ENCODE data around the gene JOSD1.

GRCh38 chr22:38719196-38719595 is 18.5 kb upstream of the JOSD1 start:
- TF ChIP-seq FOXM1 (IDR thresholded peaks at IDR 0.05; ENCODE audit: borderline replicate concordance), result no peak
- TF ChIP-seq FOXA1 (IDR thresholded peaks at IDR 0.05), result no peak
- no peak for TF ChIP-seq ZNF384 (IDR thresholded peaks at IDR 0.05)
- no peak for TF ChIP-seq NFRKB (IDR thresholded peaks at IDR 0.05)
- TF ChIP-seq FOXK2 (IDR thresholded peaks at IDR 0.05), result no peak
- no peak for TF ChIP-seq ARNT (IDR thresholded peaks at IDR 0.05)
- no peak for TF ChIP-seq BHLHE40 (IDR thresholded peaks at IDR 0.05; ENCODE audit: borderline replicate concordance)

Measured in HEK293T (cell line).